ENCODE data around the gene PBX1. TPM values are rescaled to one million over a fixed set of nuclear protein-coding genes. Genes with fewer than 3 reads are reported as not detected.

The PBX1 gene
- total RNA-seq, 6 donors from 2014 or later = 17.8 to 59.6 (median 38.3) TPM

- no peak for TF ChIP-seq POLR2A (IDR thresholded peaks at IDR 0.05)
- no peak for TF ChIP-seq EP300 (IDR thresholded peaks at IDR 0.05)
- TF ChIP-seq POLR2AphosphoS5 (IDR thresholded peaks at IDR 0.05) = no peak
- no peak for TF ChIP-seq CTCF (IDR thresholded peaks at IDR 0.05)
- WGBS, 2 donors = 89 to 90% methylated on average over 4 of the region's 4 CpGs
- Histone ChIP-seq H3K36me3 (no peaks in the 10 kb centered on the region), H3K4me3 (no peak overlapping the region), H3K27me3 (no peaks in the 10 kb centered on the region), H3K27ac (no peak overlapping the region), H3K9me3 (no peaks in the 10 kb centered on the region), H3K4me1 (peaks cover 0 to 7% (median 0%) of the 10 kb centered on the region in 4 donors)
- DNase-seq (no peak), ATAC-seq (ENCODE audit: low FRiP score in 2 of 2) (no peak)
These were observed 174.8 kb downstream of the PBX1 start for GRCh38 chr1:164733734-164734133.

GRCh38 chr1:164735315-164736052 lies 176.5 kb downstream of the PBX1 start:
- ATAC-seq (ENCODE audit: low FRiP score in 2 of 2) (no peak), DNase-seq (no peak)
- no peak overlapping the region for H3K27ac ChIP-seq
- H3K4me1 ChIP-seq = peaks cover 0 to 7% (median 0%) of the 10 kb centered on the region in 4 donors
- no peaks in the 10 kb centered on the region for H3K9me3 ChIP-seq
- H3K27me3 ChIP-seq = no peaks in the 10 kb centered on the region
- no peak overlapping the region for H3K4me3 ChIP-seq
- TF ChIP-seq EP300 (IDR thresholded peaks at IDR 0.05) (no peak), CTCF (IDR thresholded peaks at IDR 0.05) (no peak), POLR2AphosphoS5 (IDR thresholded peaks at IDR 0.05) (no peak), POLR2A (IDR thresholded peaks at IDR 0.05) (no peak)
- no peaks in the 10 kb centered on the region for H3K36me3 ChIP-seq
- WGBS, 2 donors = 76 to 82% methylated on average over 7 of the region's 7 CpGs

GRCh38 chr1:164736137-164736536 lies 177.2 kb downstream of the PBX1 start:
- Histone ChIP-seq H3K4me1 (peaks cover 0 to 7% (median 0%) of the 10 kb centered on the region in 4 donors), H3K27ac (no peak overlapping the region), H3K4me3 (no peak overlapping the region), H3K9me3 (no peaks in the 10 kb centered on the region), H3K27me3 (no peaks in the 10 kb centered on the region), H3K36me3 (no peaks in the 10 kb centered on the region)
- WGBS, 2 donors = 93 to 95% methylated on average over 8 of the region's 8 CpGs
- DNase-seq (no peak), ATAC-seq (ENCODE audit: low FRiP score in 2 of 2) (no peak)
- no peak for TF ChIP-seq EP300 (IDR thresholded peaks at IDR 0.05)
- TF ChIP-seq POLR2A (IDR thresholded peaks at IDR 0.05) = no peak

- Histone ChIP-seq H3K36me3 (no peaks in the 10 kb centered on the region), H3K9me3 (no peaks in the 10 kb centered on the region), H3K4me3 (no peak overlapping the region), H3K27me3 (no peaks in the 10 kb centered on the region), H3K27ac (no peak overlapping the region), H3K4me1 (peaks cover 0 to 7% (median 0%) of the 10 kb centered on the region in 4 donors)
- DNase-seq (no peak), ATAC-seq (ENCODE audit: low FRiP score in 2 of 2) (no peak)
- WGBS, 2 donors = 90 to 94% methylated on average over 10 of the region's 10 CpGs
- TF ChIP-seq POLR2A (IDR thresholded peaks at IDR 0.05) (no peak), CTCF (IDR thresholded peaks at IDR 0.05) (no peak), EP300 (IDR thresholded peaks at IDR 0.05) (no peak), POLR2AphosphoS5 (IDR thresholded peaks at IDR 0.05) (no peak)
These were observed 180.2 kb downstream of the PBX1 start for GRCh38 chr1:164739189-164739588.

GRCh38 chr1:164740000-164740526 lies 181.1 kb downstream of the PBX1 start:
- Histone ChIP-seq H3K36me3 (no peaks in the 10 kb centered on the region), H3K4me3 (no peak overlapping the region), H3K27me3 (no peaks in the 10 kb centered on the region), H3K4me1 (peaks cover 0 to 7% (median 0%) of the 10 kb centered on the region in 4 donors), H3K9me3 (no peaks in the 10 kb centered on the region), H3K27ac (no peak overlapping the region)
- 85 to 94% methylated on average over 3 of the region's 3 CpGs for WGBS, 2 donors
- no peak for TF ChIP-seq POLR2AphosphoS5 (IDR thresholded peaks at IDR 0.05)
- no peak for TF ChIP-seq POLR2A (IDR thresholded peaks at IDR 0.05)
- no peak for ATAC-seq (ENCODE audit: low FRiP score in 2 of 2)
- no peak for DNase-seq
